GM12865 (cell line): Measurements from ENCODE around the gene GSTO2.
"Not testable (repeated sequence)": the region's sequence is repeated elsewhere in the genome, so short reads cannot be mapped to it uniquely, and the experiment has no call there.

Source experiments
- DNase-seq: peaks from one replicate; pipeline ENCODE4 v3.0.0; 2010; ENCODE audit warnings: low read depth
- H3K4me3 ChIP-seq: 2 replicates; pipeline ENCODE4 v1.5.1; 2011; ENCODE audit warnings: mild to moderate bottlenecking, low read depth, low read length, control low read depth
- TF ChIP-seq, protein P1 (sequence below): IDR thresholded peaks from 2 replicates; pipeline ENCODE4 v1.5.1; 2011; ENCODE audit warnings: low read length, control low read depth, low read depth, inconsistent platforms; ENCODE audit not compliant: insufficient read depth; ENCODE audit errors: missing control alignments

GSTO2 gene

GRCh38 chr10:104245066-104245632 is 23.8 kb upstream of the GSTO2 start:
- no peak overlapping the region for H3K4me3 ChIP-seq
- DNase-seq: no peak
- TF ChIP-seq, protein P1, sequence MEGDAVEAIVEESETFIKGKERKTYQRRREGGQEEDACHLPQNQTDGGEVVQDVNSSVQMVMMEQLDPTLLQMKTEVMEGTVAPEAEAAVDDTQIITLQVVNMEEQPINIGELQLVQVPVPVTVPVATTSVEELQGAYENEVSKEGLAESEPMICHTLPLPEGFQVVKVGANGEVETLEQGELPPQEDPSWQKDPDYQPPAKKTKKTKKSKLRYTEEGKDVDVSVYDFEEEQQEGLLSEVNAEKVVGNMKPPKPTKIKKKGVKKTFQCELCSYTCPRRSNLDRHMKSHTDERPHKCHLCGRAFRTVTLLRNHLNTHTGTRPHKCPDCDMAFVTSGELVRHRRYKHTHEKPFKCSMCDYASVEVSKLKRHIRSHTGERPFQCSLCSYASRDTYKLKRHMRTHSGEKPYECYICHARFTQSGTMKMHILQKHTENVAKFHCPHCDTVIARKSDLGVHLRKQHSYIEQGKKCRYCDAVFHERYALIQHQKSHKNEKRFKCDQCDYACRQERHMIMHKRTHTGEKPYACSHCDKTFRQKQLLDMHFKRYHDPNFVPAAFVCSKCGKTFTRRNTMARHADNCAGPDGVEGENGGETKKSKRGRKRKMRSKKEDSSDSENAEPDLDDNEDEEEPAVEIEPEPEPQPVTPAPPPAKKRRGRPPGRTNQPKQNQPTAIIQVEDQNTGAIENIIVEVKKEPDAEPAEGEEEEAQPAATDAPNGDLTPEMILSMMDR: no peak

DNA sequence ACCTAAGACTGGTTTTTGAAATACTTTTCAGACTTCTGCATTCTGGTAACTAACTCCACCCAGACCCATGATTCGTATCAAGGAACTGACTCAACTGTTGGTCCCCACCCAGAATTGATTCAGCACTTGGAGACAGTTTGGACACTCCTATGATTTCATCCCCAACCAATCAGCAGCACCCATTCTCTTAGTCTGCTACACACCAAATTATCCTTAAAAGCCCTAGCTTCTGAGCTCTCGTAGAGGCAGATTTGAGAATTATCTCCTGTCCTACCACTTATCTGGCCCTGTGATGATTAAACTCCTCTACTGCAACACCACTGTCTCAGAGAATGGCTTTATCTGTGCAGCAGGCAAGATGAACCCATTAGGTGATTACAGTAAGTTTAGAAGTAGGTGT is 22.0 kb upstream of the GSTO2 start:
- H3K4me3 ChIP-seq: no peak overlapping the region
- no peak for DNase-seq
- TF ChIP-seq, protein P1: no peak

- TF ChIP-seq, protein P1: no peak
- no peak for DNase-seq
- H3K4me3 ChIP-seq: no peak overlapping the region
Measured at GRCh38 chr10:104247513-104248146, 21.4 kb upstream of the GSTO2 start.

GRCh38 chr10:104248931-104249330 is 20.1 kb upstream of the GSTO2 start:
- not testable (repeated sequence) for H3K4me3 ChIP-seq, DNase-seq

DNA sequence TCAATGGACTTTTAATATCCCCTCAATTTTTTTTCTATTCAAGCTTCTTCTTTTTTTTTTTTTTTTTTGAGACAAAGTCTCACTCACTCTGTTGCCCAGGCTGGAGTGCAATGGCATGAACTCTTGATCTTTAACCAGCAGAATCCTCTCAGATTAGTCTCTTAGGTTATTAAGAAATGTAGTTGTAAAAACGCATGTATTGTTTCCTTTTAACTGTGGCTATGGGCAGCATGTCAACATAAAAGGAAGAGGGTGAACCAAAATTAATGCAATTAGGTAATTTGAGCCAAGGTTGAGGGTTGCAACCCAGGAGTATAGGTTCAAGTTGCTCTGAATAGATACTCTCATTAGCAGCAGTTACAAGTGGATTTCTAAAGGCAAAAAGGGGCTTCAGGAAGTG is 18.6 kb upstream of the GSTO2 start:
- DNase-seq: no peak
- TF ChIP-seq, protein P1: no peak
- no peak overlapping the region for H3K4me3 ChIP-seq

- no peak overlapping the region for H3K4me3 ChIP-seq
- TF ChIP-seq, protein P1: no peak
- no peak for DNase-seq
Measured at GRCh38 chr10:104251443-104251842, 17.5 kb upstream of the GSTO2 start.

GRCh38 chr10:104252368-104252767 is 16.6 kb upstream of the GSTO2 start:
- TF ChIP-seq, protein P1: no peak
- H3K4me3 ChIP-seq: no peak overlapping the region
- DNase-seq: no peak
